NCI-H1436 (cell line): ENCODE results near the gene CIART.
"Not testable (repeated sequence)": the region's sequence is repeated elsewhere in the genome, so short reads cannot be mapped to it uniquely, and the experiment has no call there.

Experiments
- DNase-seq: peaks from one replicate; lab custom pipeline; 2025; lab: John Stamatoyannopoulos, UW

The CIART gene

GRCh38 chr1:150309758-150310508 is 27.6 kb downstream of the CIART start:
- DNase-seq = no peak

GRCh38 chr1:150311762-150312161 is 29.4 kb downstream of the CIART start:
- DNase-seq = no peak

GRCh38 chr1:150314691-150315090 is 32.3 kb downstream of the CIART start:
- not testable (repeated sequence) for DNase-seq

- no peak for DNase-seq
These were observed 38.3 kb downstream of the CIART start for GRCh38 chr1:150320667-150320978.

- DNase-seq = no peak
These were observed 39.4 kb downstream of the CIART start for GRCh38 chr1:150321826-150322166.

GRCh38 chr1:150322310-150322709 is 40.0 kb downstream of the CIART start:
- DNase-seq = no peak

- DNase-seq = no peak
These were observed 50.4 kb downstream of the CIART start for GRCh38 chr1:150332651-150333290.
